ENCODE data around the gene LCOR.
A peak's percentile ranks its signal among the peaks of the same experiment; 100 is the strongest.

LCOR gene

GRCh38 chr10:96850113-96850512, 18.0 kb downstream of the LCOR start:
- no peak for TF ChIP-seq POLR2A (IDR thresholded peaks at IDR 0.05; ENCODE audit: low read depth, low read length)
- FAIRE-seq: no peak
- no peak for DNase-seq (ENCODE audit: insufficient read length, low spot score)

GRCh38 chr10:96850825-96851224, 18.7 kb downstream of the LCOR start:
- no peak for TF ChIP-seq POLR2A (IDR thresholded peaks at IDR 0.05; ENCODE audit: low read depth, low read length)
- peak; percentile 36 for FAIRE-seq

GRCh38 chr10:96851281-96851680, 19.2 kb downstream of the LCOR start:
- no peak for FAIRE-seq
- TF ChIP-seq POLR2A (IDR thresholded peaks at IDR 0.05; ENCODE audit: low read depth, low read length): no peak
- DNase-seq (ENCODE audit: insufficient read length, low spot score): no peak

More at GRCh38 chr10:96850825-96851224, 18.7 kb downstream of the LCOR start:
- DNase-seq (ENCODE audit: insufficient read length, low spot score): no peak

GRCh38 chr10:96856317-96856716, 24.2 kb downstream of the LCOR start:
- FAIRE-seq (no peak), DNase-seq (ENCODE audit: insufficient read length, low spot score) (no peak)
- TF ChIP-seq POLR2A (IDR thresholded peaks at IDR 0.05; ENCODE audit: low read depth, low read length): no peak

- DNase-seq (ENCODE audit: insufficient read length, low spot score) (no peak), FAIRE-seq (no peak)
- TF ChIP-seq POLR2A (IDR thresholded peaks at IDR 0.05; ENCODE audit: low read depth, low read length): no peak
Observed at GRCh38 chr10:96857301-96858012, 25.4 kb downstream of the LCOR start.

- no peak for FAIRE-seq
- no peak for DNase-seq (ENCODE audit: insufficient read length, low spot score)
- TF ChIP-seq POLR2A (IDR thresholded peaks at IDR 0.05; ENCODE audit: low read depth, low read length): no peak
Observed at GRCh38 chr10:96858038-96858705, 26.1 kb downstream of the LCOR start.

GRCh38 chr10:96858706-96859050, 26.6 kb downstream of the LCOR start:
- DNase-seq (ENCODE audit: insufficient read length, low spot score): no peak
- no peak for TF ChIP-seq POLR2A (IDR thresholded peaks at IDR 0.05; ENCODE audit: low read depth, low read length)
- FAIRE-seq: no peak

- FAIRE-seq (no peak), DNase-seq (ENCODE audit: insufficient read length, low spot score) (no peak)
- TF ChIP-seq POLR2A (IDR thresholded peaks at IDR 0.05; ENCODE audit: low read depth, low read length): no peak
Observed at GRCh38 chr10:96860631-96861277, 28.7 kb downstream of the LCOR start.

GRCh38 chr10:96863922-96864543, 31.9 kb downstream of the LCOR start:
- DNase-seq (ENCODE audit: insufficient read length, low spot score) (peak; percentile 42), FAIRE-seq (peak; percentile 62)
- TF ChIP-seq POLR2A (IDR thresholded peaks at IDR 0.05; ENCODE audit: low read depth, low read length): no peak

- no peak for FAIRE-seq
- no peak for DNase-seq (ENCODE audit: insufficient read length, low spot score)
- no peak for TF ChIP-seq POLR2A (IDR thresholded peaks at IDR 0.05; ENCODE audit: low read depth, low read length)
Observed at GRCh38 chr10:96873086-96873485, 41.0 kb downstream of the LCOR start.

GRCh38 chr10:96873756-96874467, 41.8 kb downstream of the LCOR start:
- no peak for FAIRE-seq
- no peak for DNase-seq (ENCODE audit: insufficient read length, low spot score)
- TF ChIP-seq POLR2A (IDR thresholded peaks at IDR 0.05; ENCODE audit: low read depth, low read length): no peak

- TF ChIP-seq POLR2A (IDR thresholded peaks at IDR 0.05; ENCODE audit: low read depth, low read length): no peak
- DNase-seq (ENCODE audit: insufficient read length, low spot score) (no peak), FAIRE-seq (peak; percentile 61)
Observed at GRCh38 chr10:96878057-96878456, 46.0 kb downstream of the LCOR start.

GRCh38 chr10:96880575-96880974, 48.5 kb downstream of the LCOR start:
- FAIRE-seq (no peak), DNase-seq (ENCODE audit: insufficient read length, low spot score) (no peak)
- TF ChIP-seq POLR2A (IDR thresholded peaks at IDR 0.05; ENCODE audit: low read depth, low read length): no peak
